ENCODE data around the gene CDH4. TPM values are rescaled to one million over a fixed set of nuclear protein-coding genes. Genes with fewer than 3 reads are reported as not detected.
"Not testable (repeated sequence)": the region's sequence is repeated elsewhere in the genome, so short reads cannot be mapped to it uniquely, and the experiment has no call there.

Gene CDH4
- total RNA-seq, 1 donor, result 8.6 TPM

DNA sequence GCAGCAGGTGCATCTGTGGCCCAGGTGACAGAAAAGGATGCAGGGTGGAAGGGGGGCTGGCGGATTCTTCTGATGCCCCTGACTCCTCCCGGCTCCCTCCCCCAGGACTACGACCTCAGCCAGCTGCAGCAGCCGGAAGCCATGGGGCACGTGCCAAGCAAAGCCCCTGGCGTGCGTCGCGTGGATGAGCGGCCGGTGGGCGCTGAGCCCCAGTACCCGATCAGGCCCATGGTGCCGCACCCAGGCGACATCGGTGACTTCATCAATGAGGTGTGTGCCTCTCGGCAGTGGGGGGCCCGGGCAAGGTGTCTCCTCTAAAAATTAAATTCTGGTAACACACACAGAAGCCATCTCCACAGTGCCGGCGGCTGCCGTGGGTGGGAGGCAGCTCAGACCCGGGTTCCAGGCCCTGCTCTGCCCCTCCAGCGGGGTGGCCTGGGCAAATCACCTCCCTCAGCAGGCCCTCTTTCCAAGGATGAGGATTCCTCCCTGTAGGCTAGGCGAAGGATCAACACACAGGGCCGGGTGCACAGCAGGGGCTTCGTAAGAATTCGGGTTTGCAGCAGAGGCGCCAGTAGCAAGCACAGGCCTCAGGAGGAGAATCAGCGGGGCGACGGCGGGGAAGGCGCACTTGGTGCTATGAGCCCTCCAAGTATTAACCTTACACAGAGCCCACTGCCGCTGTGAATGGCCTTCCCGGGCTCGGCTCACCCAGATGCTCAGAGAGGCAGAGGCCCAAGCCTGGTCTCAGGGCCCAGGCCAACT is 682.1 kb downstream of the CDH4 start:
- DNase-seq (ENCODE audit: low read depth in 2 of 3, low spot score in 2 of 3), result no peak

- DNase-seq (ENCODE audit: low read depth in 2 of 3, low spot score in 2 of 3), result no peak
Measured at GRCh38 chr20:61934716-61935530, 682.9 kb downstream of the CDH4 start.

- no peak for DNase-seq (ENCODE audit: low read depth in 2 of 3, low spot score in 2 of 3)
Measured at GRCh38 chr20:61935926-61936700, 684.1 kb downstream of the CDH4 start.

- DNase-seq (ENCODE audit: low read depth in 2 of 3, low spot score in 2 of 3), result no peak
Measured at GRCh38 chr20:61936701-61937131, 684.7 kb downstream of the CDH4 start.

GRCh38 chr20:61937146-61937962 is 685.3 kb downstream of the CDH4 start:
- no peak for DNase-seq (ENCODE audit: low read depth in 2 of 3, low spot score in 2 of 3)

DNA sequence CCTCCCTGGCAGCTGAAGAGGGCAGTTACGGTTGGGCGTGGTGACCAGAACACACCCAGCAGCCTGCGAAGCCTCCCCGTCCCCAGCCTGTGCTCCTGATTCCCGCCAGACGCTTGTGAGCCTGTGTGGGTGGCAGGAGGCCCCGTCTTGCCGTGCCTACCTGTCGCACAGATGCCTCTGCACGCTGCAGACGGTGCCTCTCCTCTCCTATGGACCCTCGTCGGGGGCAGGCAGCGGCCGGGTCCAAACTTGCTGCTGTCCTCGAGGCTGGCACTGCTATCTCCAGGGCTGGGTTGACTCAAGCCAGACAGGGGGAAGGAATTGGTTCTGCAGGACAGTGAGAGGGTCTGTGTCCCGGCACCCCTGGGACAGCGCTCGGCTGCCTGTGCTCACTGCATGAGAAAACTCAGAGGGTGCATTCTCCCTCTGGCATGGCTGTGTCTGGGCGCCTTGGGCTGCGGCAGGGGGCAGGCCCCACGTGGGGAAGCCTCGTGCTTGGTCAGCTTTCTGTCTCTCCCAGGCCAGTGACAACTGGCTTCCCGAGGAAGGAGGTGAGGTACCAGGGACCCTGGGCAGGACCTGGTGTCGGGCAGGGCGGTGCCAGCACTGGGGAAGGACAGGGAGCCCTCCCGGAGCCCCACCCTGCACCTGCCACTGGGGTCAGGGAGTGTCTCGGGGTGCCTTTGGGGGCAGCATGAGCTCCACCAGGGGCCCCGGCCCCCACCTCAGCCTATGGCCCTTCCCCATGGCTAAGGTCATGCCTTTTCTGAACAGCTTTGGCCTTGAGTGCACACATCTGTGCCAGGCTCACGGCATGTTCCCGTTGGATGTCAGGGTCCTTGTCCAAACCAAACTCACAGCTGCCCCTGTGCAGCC is 686.1 kb downstream of the CDH4 start:
- DNase-seq (ENCODE audit: low read depth in 2 of 3, low spot score in 2 of 3), result no peak

DNA sequence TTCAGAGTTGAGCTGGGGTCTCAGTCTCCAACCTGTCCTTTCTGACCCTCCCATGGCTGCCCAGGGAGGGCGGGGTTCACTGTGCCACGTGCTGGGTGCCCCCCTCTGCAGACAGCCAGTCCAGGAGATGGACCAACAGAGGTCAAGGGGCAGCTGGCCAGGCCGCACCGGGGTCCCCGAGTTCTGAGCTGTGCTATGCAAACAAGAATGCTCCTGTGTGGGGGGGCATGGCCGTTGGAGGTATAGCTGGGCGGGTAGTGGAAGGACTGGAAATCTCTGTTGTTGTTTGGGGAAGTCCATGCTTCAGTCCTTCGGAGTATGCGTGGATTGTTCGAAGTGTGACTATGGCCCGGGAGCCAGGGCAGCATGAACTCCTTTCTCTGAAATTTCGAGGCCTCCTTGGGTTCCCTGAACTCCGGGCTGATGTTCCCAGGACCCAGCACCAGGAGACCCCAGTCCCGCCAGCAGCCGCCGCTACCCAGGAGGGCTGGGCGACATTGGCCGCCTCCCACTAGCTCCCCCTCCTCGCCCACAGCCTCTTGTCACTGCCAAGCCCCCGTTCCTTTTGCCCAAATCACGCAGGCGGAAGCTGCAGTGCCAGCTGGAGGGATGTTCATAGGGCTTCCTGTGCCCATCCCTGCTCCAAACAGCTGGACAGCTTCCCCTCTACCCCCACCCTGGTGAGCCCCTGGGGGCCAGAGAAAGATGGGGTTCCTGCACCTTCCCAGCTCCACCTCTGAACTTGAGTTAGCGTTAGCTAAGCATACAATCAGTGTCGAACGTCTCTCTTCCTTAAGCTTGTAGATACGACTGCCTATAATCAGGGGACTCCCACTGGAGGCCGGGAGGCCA is 687.0 kb downstream of the CDH4 start:
- no peak for DNase-seq (ENCODE audit: low read depth in 2 of 3, low spot score in 2 of 3)

DNA sequence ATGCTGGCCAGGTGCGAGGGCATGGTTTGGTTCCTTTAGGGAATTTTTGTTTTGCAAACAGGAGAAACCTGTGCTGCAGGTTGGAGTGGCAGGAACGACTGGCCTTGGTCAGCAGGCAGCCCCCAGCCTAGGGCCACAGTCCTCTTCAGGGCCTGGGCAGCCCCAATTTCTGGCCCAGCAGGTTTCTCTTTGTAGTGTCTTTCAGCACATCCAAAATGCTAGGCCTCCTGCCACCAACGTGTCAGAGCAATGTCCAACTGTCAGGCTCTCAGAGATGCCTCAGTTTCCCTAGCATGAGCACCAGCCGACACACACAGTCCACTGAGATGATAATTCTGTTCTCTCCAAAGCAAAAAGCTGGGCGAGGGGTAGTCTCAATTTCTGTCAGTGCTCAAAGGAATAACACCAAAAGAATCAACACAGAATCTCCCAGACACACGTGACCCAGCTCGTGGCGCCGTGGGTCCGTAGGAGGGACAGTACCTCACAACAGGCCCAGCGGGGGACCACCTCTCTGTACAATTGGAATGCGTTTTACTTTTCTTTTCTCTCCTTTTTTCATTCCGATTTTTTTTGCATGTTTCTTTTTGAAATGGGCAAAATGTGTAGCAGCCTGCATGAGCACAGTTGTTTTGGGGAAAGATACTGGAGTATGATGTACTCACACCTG is 687.8 kb downstream of the CDH4 start:
- no peak for DNase-seq (ENCODE audit: low read depth in 2 of 3, low spot score in 2 of 3)

GRCh38 chr20:61940491-61940890 is 688.4 kb downstream of the CDH4 start:
- DNase-seq (ENCODE audit: low read depth in 2 of 3, low spot score in 2 of 3), result no peak

DNA sequence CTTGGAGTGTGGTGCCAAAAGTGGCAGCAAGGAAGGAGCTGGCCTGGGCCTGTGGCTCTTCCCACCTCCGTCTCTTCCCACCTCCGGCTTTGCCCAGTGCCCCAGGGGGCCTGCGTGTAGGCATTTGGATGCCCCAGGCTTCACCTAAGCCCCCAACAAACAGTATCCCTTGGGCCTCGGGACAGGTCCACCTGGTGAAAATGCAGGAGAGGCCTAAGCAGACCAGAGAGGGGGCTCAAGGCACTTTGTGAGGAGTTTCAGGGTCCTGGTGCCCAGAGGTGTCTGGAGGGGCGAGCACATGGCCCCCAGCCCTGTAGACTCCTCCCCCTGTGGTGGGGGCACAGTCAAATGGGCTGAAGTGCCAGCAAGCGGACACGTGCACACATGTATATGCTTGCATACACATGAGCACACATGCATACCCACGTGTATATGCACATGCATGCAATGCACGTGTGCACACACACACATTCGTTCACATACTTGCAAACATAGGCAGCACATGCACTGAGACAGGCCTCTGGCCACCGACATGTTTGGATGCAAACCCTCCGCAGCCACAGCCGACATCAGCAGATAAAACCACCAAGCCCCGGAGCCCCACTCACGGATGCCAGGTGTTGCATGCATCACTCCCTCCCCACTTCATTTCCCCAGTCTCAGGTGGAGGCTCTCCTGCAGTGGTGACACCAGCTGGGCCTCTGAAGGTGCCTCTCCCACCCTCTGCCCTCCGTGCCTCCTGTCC is 689.1 kb downstream of the CDH4 start:
- no peak for DNase-seq (ENCODE audit: low read depth in 2 of 3, low spot score in 2 of 3)

- no peak for DNase-seq (ENCODE audit: low read depth in 2 of 3, low spot score in 2 of 3)
Measured at GRCh38 chr20:61941721-61942405, 689.8 kb downstream of the CDH4 start.

DNA sequence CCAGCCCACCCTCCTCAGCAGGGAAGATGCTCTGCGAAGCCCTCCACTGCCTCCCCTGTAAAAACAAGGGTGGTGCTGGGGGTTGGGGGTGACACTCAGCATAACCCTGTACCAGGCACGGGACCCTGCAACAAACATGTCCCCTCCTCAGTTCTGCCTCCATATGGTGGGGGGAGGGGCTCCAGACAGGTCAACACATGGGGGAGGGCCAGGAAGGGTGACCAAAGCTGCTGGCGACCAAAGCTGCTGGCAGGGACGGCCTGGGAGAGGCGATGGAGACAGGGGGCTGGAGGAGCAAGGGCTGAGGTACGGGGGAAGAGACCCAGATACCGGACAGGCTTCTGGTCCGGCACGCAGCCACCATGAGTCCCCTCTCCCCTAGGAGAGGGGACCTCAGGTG is 690.5 kb downstream of the CDH4 start:
- no peak for DNase-seq (ENCODE audit: low read depth in 2 of 3, low spot score in 2 of 3)

- DNase-seq (ENCODE audit: low read depth in 2 of 3, low spot score in 2 of 3), result not testable (repeated sequence)
Measured at GRCh38 chr20:61944967-61945366, 692.9 kb downstream of the CDH4 start.

- DNase-seq (ENCODE audit: low read depth in 2 of 3, low spot score in 2 of 3), result not testable (repeated sequence)
Measured at GRCh38 chr20:61945495-61945894, 693.4 kb downstream of the CDH4 start.

GRCh38 chr20:61948056-61948455 is 696.0 kb downstream of the CDH4 start:
- not testable (repeated sequence) for DNase-seq (ENCODE audit: low read depth in 2 of 3, low spot score in 2 of 3)

DNA sequence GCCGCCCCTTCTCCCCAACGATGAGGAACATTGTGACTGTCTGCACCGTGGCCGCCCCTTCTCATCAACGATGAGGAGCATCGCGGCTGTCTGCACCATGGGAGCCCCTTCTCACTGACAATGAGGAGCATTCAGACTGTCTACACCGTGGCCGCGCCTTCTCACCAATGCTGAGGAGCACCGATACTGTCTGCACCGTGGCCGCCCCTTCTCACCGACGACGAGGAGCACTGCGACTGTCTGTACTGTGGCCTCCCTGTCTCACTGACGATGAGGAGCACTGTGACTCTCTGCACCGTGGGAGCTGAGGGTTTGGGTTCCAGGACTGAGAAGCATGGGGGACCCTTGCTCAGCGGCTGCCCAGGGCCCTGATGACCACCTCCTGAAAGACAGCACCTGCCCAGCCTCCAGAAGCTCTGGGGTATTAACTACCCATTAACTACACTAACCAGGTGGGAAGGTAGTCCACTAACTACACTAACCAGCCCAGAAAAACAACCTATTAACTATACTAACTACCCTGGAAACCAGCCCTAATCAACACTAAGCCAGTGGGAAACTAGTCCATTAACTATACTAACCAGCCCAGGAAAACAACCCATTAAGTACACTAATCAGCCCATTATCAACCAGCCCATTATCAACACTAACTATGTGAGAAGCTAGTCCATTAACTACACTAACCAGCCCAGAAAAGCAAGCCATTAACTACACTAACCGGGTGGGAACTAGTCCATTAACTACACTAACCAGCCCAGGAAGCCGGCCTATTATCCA is 696.7 kb downstream of the CDH4 start:
- DNase-seq (ENCODE audit: low read depth in 2 of 3, low spot score in 2 of 3), result no peak
